Measurements from ENCODE around the gene CPSF3. TPM values are rescaled to one million over a fixed set of nuclear protein-coding genes. Genes with fewer than 3 reads are reported as not detected.

The CPSF3 gene
- total and polyA plus RNA-seq, 2 of the 13 experiments (the other 11 are each of a cell fraction or from before 2014, with no cell fraction given): 19.8 to 93.0 TPM

DNA sequence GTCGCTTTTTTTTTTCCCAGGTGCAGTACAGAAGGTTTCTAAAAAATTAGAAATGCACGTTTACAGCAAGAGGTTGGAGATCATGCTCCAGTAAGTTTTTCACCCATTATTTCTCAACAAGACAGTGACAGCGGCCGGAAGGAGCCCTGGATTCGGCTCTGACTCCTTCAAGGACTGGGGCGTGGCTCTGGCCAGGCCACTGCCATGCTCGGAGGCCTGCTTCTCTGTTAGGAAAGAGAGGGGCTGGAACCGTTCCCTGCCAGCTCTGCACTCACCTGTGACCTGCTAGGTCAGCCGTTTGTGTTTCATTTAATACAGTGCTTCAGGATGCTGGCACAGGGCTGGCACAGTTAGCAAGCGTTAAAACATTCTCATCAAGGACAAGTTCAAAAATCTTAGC is 44.2 kb downstream of the CPSF3 start:
- DNase-seq (ENCODE audit: low spot score) (no peak), FAIRE-seq (no peak), ATAC-seq (no peak)
- Histone ChIP-seq H3K27ac (ENCODE audit: extremely low read length, insufficient read depth, low read length) (no peak overlapping the region), H3K27me3 (ENCODE audit: control insufficient read depth in 1 of 2, insufficient read depth in 2 of 2, low read length in 2 of 2) (no peaks in the 10 kb centered on the region), H3K4me2 (ENCODE audit: low read depth, low read length) (no peak overlapping the region), H3K79me2 (ENCODE audit: insufficient read depth, low read length) (no peaks in the 10 kb centered on the region), H3K36me3 (replicated peaks in 1 of 2; ENCODE audit: control insufficient read depth in 1 of 2, insufficient read depth in 2 of 2, low read length in 2 of 2) (peaks cover 12 to 56% of the 10 kb centered on the region in 2 experiments), H3K4me3 (replicated peaks in 1 of 3; ENCODE audit: insufficient read depth in 1 of 3, low read depth in 2 of 3, low read length in 3 of 3) (no peak overlapping the region), H4K20me1 (ENCODE audit: insufficient read depth, low read length) (no peaks in the 10 kb centered on the region), H2AFZ (ENCODE audit: low read length) (no peak overlapping the region), H3K9me3 (ENCODE audit: low read length) (no peaks in the 10 kb centered on the region), H3K9ac (ENCODE audit: insufficient read depth, low read depth, low read length) (no peak overlapping the region), H3K4me1 (ENCODE audit: insufficient read depth, low read length) (peaks cover 8% of the 10 kb centered on the region; the same call in 1 of the 2 replicates)
- ChIA-PET CTCF (ENCODE audit: low intra/inter-chr PET ratio, low total read pairs) (no interaction called here), POLR2A (no interaction called here)
- no TSS peak for BruUV-seq (replicated peaks)
- in situ Hi-C loops (cut with HindIII; ENCODE audit: extremely low pct_ligation_motif_present, low pct_unique_long_range_greater_than_20kb): no loop called here
- WGBS (ENCODE audit: low lambda C conversion rate): 97% methylated on average over 10 of the region's 10 CpGs
- intact Hi-C loops (cut with micrococcal nuclease; ENCODE audit: unreplicated experiment): no loop called here
- TF ChIP-seq FOXO4 (CRISPR knock-in tag; conservative IDR thresholded peaks at IDR 0.05) (no peak), PRMT3 (CRISPR knock-in tag; IDR thresholded peaks at IDR 0.05; ENCODE audit: borderline replicate concordance, low read depth) (no peak), KIAA2018 (CRISPR knock-in tag; IDR thresholded peaks at IDR 0.05; ENCODE audit: borderline replicate concordance) (no peak), ZBTB2 (CRISPR knock-in tag; IDR thresholded peaks at IDR 0.05; ENCODE audit: low read depth) (no peak), KAT7 (CRISPR knock-in tag; IDR thresholded peaks at IDR 0.05; ENCODE audit: borderline replicate concordance) (no peak), ZSCAN12 (CRISPR knock-in tag; IDR thresholded peaks at IDR 0.05) (no peak), ZNF878 (CRISPR knock-in tag; IDR thresholded peaks at IDR 0.05) (no peak), ZBTB4 (CRISPR knock-in tag; IDR thresholded peaks at IDR 0.05; ENCODE audit: borderline replicate concordance) (no peak), POLR2A (IDR thresholded peaks at IDR 0.05; ENCODE audit: insufficient read depth in 1 of 2, low read depth in 2 of 2, low read length in 2 of 2) (no peak), HCFC1 (IDR thresholded peaks at IDR 0.05; ENCODE audit: low read depth, low read length) (no peak)
